GM19324 (cell line): ENCODE measurements around the gene SPATA31E1.
"Not testable (repeated sequence)": the region's sequence is repeated elsewhere in the genome, so short reads cannot be mapped to it uniquely, and the experiment has no call there.

ENCODE experiments used
- ATAC-seq: cut with Tn5 transposase; IDR thresholded peaks from one replicate; pipeline ENCODE4 v1.9.1; 2021; ENCODE audit warnings: mild to moderate bottlenecking, moderate library complexity; ENCODE audit not compliant: unreplicated experiment, low FRiP score

Gene SPATA31E1

DNA sequence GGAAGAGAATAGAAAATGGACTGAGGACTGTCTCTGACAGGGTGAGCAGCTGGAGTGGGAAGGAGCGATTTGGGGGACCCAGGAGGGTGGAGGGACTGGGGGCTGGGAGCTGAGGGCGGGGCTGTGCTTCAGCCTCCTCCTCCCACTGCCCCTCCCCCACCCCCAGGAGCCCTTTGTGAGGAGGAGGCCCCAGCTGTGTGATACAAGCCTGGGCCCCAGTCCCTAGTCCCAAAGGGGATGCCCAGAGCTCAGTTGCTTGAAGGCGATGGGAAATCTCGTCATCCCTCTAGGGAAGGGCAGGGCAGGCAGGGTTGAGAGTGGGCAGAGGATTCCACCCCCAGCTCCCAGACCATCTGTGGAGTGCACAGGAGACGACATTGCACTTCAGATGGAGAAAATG lies at the start of gene SPATA31E1:
TSS of gene SPATA31E1 (plus strand) at position 251 of the 400 bp plus-strand sequence. CDS start at position 266, 15 bp downstream.
- no peak for ATAC-seq

DNA sequence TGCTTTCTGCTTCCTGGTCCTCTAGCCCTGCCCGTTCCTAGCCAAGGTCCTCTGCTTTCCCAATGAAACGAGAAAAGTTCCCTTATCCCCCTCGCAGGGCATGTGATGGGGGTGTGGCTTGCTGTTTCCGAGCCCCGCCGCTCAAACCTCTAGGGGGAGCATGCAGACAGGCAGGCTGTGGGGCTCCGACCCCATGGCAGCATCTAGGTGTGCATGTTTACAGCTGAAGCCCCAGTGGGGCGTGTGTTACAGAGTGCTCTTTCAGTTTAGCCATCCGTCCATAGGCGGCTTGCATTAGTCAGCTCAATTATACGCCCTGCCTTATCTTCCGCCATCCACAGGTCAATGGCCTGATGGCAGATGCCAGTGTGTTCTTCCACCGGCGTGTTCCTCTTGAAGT lies 48.3 kb upstream of the SPATA31E1 start:
- no peak for ATAC-seq

DNA sequence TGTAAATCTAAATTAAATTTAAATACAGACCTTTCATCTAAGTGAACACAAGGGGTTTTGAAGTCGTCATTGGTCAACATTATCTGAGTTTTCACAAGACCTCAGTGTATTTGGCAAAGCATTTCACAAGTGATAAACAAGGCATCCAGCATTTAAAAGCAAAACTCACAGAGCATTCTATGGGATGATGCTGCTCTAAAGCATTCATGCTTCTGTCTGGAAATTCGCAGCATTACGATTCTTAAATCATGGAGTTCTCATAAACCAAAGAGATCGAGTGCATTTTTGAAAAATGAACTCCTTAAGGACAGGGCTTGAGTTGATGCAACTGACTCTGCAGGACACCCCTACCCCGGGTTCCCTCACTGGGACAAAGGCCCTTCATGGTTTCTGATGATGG lies 46.1 kb upstream of the SPATA31E1 start:
- no peak for ATAC-seq

DNA sequence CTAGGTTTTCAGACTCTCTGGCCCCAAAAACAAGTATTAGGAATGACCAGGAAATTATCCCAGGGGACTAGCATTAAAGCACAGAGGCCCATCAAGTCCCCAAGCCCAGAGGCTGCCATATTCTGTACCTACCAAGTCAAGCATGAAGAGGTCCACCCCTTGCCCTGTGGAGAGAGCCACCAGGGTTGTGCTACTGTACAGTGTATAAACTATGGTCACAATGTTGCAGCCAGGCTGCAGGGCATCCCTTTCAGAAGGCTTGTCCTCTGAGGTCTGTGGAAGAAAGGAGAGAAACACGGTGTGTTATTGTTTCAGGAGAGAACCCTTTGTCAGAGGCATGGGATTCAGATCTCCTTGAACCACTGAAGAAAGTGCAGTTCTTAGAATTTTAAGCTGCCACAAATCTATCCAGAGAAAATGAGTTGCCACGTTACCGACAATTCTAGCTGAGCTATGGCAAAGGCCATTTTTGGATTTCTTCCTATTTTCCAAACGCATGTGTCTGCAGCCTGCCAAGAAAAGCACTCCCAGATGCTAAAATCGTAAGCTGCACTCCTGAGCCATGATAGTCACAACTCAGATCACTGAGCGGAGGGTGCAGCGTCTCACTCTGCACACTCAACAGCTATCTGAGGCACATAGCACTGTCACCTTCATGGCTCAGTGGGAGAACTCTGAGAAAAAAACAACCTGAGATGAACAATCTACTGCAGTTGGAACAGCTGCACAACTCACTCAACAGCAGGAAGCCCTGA lies 45.5 kb upstream of the SPATA31E1 start:
- ATAC-seq: no peak

DNA sequence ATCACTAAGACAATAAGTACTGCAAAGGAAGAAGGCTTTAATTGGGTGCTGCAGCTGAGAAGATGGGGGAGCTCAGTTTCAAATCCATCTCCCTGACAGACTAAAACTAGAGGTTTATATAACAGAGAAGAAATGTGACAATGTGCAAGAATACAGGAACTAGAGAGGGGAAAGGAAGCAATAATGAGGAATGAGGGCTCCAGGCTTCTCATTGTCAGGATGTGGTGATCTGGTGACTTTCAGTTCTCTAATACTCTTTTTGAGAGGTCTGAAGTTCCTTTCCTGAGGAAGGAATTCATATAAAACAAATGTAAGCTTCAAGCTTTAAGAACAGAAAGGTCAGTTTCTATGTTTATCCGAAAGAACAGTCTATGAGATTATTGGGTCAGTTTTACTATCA lies 42.5 kb upstream of the SPATA31E1 start:
- no peak for ATAC-seq

DNA sequence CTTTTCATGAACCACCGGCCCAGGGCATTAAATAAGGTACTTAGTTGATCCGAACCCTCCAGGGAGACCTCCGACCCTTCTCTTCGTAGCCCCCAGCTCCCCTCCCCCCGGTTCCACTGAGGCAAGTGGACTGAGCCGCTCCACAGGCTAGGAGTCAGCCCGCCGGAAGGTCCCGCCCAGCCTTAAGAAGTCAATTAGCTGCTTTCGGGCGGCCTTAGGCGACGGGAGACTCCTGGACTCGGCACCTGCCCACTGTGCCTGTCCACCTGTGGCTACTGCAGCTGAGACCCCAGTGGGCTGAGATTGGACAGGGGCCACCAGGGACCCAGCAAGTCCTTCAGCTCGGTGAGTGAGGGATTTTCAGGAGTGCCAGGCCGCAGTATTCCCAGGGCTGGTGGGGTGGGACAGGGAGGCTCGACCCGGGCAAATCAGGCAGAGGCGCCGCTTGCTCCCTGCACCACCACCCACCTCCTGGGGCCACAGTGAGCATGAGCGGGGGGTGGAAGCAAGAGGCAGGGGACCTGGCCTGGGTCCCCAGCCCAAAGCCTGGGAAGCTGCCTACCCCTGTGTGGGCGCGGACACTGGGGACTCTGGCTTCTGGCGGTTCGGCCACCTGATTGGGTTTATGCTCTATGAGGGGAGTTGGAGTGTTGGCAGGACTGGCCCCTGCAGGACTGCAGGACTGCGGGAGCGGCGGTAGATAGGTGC lies 39.6 kb upstream of the SPATA31E1 start:
- no peak for ATAC-seq

DNA sequence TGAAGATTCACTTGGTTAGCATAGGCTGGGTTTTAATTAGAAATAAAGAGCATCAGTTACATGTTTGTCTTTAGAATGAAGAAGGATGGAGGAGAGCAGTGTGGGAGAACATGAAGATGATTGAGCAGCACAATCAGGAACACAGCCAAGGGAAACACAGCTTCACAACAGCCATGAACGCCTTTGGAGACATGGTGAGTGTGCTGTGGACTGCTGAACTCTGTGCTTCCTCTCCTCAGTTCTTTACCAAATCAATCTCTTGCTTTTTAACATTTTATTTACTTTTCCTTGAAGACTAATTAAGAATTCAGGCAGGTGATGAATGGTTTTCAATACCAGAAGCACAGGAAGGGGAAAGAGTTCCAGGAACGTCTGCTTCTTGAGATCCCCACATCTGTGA lies 38.2 kb upstream of the SPATA31E1 start:
- ATAC-seq: no peak

DNA sequence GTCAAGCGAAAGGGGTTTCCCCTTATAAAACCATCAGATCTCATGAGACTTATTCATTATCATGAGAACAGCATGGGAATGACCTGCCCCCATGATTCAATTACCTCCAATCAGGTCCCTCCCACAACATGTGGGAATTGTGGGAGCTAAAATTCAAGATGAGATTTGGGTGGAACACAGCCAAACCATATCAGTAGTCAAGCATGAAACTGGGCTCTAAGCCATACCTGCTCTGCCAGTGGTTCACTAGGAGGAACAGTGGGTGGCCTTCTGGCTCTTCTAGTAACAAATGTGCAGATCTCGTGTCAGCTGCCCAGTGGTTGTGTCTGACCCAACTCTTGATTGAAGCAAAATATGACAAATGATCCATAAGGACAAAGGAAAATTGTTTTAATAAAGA lies 34.9 kb upstream of the SPATA31E1 start:
- not testable (repeated sequence) for ATAC-seq

DNA sequence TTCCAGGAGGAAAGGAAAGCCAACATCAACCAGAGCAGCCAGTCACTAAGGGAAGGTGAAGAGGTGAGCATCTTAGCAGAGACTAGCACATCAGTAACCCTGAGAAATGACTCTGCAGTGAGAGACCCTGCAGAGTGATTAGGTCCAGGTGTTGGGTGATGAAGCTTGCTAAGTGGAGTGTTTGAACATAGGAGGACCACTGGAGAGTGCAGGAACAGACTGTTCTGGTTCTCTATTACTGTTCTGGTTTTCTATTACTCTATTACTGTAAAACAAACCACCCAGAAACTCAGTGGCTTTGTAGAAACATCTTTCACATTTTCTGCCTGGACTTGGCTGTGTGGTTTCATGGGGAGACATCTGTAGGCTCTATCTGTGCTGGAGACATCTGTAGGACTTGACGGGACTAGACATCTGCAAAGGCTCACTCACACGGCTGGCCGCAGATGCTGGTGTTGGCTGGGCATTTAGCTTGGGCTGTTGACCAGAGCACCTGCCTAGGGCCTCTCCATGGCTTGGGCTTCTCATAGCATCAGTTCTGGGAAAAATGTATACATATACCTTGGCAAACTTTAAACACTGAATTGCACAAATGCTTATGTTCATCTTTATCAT lies 33.4 kb upstream of the SPATA31E1 start:
- ATAC-seq: no peak

DNA sequence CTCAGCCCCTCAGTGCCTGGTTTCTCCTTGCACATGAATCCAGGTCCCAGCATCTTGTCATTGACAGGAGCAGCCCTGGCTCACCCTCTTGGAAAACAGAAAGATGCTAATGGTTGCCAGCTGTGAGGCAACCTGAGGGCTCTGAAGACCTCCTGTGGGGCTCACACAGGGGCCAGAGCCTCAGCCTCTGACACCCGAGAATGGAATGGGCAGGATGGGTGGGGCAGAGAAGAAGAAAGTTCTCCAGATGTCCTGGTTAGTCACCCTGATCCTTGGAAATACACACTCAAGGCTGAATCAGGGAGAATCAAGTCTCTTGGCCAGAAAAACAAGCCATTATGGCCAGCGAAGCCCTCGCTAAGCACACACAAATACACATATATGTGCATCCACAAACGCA lies 32.3 kb upstream of the SPATA31E1 start:
- no peak for ATAC-seq

DNA sequence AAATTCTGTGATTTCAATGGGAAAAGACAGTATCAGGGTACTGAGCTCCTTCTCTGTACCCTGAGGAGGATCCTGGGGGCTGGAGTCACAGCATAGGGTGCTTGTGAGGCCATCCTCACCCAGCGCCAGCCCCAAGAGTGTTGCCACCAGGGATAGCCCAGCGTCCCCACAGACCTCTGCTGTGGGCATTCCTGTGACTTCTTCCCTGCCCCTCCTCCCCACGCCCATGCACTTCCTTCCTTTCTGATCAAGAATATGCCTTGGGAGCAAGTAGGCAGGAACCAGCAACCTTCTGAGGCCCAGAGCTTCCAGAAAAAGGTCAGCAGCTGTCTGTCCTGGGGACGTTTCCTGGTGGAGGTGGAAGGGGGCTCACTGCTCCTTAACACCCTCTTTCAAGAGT lies 31.5 kb upstream of the SPATA31E1 start:
- ATAC-seq: not testable (repeated sequence)

DNA sequence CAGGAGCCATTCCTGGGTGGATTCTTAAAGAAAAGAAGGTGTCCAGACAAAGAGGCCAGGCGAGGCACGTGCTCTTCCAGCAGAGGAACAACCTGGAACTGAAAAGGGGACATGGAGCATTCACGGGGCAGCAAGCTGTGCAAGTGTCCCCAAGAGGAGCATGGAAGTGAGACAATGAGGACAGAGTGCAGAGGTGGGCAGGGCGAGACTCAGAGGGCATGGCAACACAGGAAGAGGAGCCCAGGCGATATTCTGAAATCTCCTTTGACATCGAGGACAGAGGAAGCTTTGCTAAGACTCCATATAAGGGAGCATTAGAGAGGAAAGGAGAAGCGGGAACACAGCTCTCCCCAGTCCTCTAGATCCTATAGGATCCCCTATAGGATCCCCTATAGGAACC lies 29.4 kb upstream of the SPATA31E1 start:
- no peak for ATAC-seq

DNA sequence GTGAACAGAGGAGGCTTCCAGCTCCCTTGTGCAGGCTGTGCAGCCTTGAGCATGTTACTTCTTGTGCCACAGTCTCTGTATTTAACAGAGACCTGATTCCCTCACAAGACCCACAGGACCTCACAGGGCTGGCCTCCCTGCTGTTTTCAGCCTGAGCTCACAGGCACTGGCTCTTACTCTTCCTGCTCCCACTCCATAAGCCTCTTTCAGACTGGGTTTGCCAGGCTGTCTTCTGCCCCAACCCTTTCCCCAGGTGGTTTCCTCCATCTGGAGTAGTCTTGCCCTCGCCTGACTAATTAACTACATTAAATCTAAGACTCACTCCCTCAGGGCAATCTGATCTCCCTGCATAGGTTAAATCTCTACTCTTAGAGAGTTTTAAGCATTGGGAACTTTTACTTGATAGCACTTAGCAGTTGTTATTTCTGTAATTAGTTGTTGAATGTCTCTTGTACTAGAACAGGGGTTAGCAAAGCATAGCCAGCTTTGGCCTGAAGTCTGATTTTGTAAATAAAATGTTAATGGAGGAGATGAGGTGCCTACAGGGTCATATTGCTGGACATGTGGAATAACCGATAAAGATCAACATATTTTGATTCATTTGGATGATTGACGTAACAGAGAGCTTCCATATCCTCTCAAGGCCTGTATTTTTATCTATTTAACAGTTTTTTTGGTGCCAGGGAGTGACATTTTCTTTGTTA lies 28.6 kb upstream of the SPATA31E1 start:
- no peak for ATAC-seq

DNA sequence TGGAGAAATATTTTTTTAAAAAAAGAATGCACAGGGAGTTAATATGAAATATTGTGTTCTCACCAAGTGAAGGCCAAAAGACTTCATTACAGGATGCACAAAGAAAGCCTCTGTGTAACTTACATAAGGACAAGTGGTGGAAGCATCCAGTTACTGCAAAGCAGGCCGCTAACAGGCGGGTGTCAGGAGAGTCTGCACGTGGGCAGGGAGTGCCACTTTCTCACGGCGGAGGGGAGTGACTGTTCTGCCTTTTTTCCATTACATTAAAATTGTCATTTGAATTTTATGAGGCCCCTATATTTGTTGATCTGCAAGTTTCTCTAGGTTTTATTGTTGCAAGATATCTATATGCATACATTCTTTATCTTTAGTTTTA lies 28.1 kb upstream of the SPATA31E1 start:
- no peak for ATAC-seq

DNA sequence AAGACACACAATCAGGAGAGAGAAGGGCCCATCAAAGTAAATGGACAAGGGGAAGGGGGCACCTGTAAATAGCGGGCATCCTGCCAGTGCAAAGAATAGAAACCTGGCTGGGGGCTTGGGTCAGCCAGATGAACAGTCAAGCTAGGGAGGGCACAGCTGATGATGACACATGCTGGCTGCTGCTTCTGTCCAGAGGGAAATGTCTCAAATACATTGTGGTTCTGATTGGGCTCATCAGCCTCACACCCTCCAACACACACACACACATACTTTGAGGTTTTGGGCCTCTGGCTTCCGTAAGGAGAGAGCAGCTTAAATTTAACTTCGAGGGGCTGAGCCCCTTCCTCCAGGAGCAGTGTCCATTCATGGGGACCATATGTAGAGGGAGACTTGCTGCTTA lies 27.6 kb upstream of the SPATA31E1 start:
- no peak for ATAC-seq

DNA sequence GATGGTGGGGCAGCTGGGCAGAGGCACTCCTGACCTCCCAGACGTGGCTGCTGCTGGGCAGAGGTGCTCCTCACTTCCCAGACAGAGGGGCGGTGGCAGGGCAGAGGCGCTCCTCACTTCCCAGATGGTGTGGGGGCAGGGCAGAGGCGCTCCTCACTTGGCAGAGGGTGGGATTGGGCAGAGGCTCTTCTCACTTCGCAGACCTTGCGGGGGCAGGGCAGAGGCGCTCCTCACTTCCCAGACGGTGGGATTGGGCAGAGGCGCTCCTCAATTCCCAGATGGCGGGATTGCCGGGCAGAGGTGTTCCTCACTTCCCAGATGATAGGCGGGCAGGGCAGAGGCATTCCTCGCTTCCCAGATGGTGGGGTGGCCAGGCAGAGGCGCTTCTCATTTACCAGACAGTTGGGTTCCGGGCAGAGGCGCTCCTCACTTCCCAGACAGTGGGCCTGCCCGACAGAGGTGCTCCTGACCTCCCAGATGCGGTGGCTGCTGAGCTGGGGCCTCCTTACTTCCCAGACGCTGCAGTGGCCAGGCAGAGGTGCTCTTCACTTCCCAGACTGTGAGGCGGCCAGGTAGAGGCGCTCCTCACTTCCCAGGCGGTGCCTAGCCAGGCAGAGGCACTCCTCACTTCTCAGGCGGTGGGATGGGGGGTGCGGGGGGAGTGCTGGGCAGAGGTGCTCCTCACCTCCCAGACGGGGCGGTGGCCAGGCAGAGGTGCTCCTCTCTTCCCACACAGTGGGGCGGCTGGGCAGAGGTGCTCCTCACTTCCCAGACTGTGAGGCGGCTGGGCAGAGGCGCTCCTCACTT lies 25.3 kb upstream of the SPATA31E1 start:
- no peak for ATAC-seq

DNA sequence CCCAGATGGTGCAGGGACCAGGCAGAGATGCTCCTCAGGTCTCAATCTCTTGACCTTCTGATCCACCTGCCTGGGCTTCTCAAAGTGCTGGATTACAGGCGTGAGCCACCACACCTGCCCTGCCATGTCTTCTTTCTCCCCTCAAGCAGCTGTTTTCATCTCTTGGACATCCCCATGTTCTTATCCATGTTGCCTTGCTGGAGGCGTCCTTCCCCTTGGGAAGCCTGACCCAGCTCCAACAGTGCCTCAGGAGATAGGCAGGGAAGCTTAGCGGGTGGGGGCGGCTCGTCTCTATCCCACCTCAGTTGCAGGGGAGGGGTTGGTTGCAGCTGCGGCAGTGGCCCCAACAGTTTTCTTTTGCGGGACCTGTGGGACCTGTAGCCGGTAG lies 24.7 kb upstream of the SPATA31E1 start:
- ATAC-seq: no peak

DNA sequence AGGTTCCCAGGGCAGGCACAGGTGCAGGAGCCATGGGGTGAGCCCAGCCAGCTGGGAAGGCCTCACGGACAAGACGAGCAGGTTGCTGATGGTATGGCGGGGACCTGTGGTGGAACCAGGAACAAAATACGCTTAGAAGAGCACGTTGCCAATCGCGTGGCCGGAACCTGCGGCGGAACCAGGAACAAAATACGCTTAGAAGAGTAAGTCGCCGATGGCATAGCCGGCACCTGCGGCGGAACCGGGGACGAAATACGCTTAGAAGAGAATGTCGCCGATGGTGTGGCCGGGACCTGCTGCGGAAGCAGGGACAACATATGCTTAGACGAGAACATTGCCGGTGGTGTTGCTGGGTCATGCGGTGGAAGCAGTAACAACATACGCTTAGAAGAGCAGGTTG lies 23.5 kb upstream of the SPATA31E1 start:
- ATAC-seq: no peak

DNA sequence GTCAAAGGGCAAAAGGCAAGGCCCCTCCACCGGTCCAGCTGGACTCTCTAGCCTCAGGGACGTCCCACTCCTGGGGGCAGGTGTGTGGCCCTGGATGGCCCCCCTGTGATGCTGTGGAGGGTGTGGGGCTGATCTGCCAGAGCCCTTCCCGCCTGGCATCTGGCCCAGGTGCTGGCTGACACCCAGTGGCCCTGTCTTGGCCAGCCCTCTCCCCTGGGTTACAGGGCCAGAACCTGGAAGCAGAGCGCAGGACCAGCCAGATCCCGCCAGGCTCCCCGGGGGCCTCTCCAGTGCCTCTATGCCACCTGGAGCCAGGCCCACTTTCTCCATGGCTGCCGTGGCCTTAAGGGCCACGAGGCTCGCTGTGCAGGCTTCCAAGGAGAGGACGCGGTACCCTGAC lies 22.9 kb upstream of the SPATA31E1 start:
- ATAC-seq: no peak

DNA sequence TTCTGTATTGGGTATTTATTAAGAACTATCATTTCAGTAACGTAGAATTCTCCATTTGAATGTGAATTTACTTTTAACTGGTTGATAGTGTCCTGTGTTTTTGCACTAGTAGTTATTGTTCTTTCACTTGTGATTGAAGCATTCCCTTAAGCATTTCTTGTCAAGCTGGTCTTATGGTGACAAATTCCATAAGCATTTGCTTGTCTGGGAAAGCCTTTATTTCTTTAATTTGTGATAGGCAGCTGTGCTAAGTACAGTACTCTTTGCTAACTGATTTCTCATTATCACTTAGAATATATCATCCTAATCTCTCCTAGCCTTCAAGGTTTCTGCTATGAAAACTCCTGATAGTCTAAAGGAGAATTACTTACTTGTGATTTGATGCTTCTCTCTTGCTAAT lies 21.3 kb upstream of the SPATA31E1 start:
- ATAC-seq: no peak
